ENCODE data around the gene CLTA.

Gene CLTA

DNA sequence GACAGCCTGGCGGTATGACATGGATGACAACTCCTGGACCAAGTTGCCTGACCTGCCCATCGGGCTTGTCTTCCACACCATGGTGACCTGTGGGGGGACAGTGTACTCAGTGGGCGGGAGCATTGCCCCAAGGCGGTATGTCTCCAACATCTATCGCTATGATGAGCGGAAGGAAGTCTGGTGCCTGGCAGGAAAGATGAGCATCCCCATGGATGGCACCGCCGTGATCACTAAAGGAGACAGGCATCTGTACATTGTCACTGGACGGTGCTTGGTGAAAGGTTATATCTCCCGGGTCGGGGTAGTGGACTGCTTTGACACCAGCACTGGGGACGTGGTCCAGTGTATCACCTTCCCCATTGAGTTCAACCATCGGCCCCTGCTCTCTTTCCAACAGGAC, 20.2 kb upstream of the CLTA start:
- no peaks in the 10 kb centered on the region for H3K9me2 ChIP-seq (ENCODE audit: low read depth, low read length)
- no peaks in the 10 kb centered on the region for H3F3A ChIP-seq (ENCODE audit: insufficient read depth, low read length)
- no peaks in the 10 kb centered on the region for H3K36me3 ChIP-seq (ENCODE audit: insufficient read depth, low read length)
- no peaks in the 10 kb centered on the region for H3K79me2 ChIP-seq (ENCODE audit: insufficient read depth, low read length)
- TF ChIP-seq, protein P1, sequence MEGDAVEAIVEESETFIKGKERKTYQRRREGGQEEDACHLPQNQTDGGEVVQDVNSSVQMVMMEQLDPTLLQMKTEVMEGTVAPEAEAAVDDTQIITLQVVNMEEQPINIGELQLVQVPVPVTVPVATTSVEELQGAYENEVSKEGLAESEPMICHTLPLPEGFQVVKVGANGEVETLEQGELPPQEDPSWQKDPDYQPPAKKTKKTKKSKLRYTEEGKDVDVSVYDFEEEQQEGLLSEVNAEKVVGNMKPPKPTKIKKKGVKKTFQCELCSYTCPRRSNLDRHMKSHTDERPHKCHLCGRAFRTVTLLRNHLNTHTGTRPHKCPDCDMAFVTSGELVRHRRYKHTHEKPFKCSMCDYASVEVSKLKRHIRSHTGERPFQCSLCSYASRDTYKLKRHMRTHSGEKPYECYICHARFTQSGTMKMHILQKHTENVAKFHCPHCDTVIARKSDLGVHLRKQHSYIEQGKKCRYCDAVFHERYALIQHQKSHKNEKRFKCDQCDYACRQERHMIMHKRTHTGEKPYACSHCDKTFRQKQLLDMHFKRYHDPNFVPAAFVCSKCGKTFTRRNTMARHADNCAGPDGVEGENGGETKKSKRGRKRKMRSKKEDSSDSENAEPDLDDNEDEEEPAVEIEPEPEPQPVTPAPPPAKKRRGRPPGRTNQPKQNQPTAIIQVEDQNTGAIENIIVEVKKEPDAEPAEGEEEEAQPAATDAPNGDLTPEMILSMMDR (IDR thresholded peaks at IDR 0.05; ENCODE audit: low read length) = no peak
- TF ChIP-seq EZH2 (IDR thresholded peaks at IDR 0.05; ENCODE audit: borderline replicate concordance, low read length) = no peak
- H3K9me3 ChIP-seq (ENCODE audit: low read length) = no peaks in the 10 kb centered on the region
- no peaks in the 10 kb centered on the region for H4K20me1 ChIP-seq (ENCODE audit: insufficient read depth, low read length)
- H3K27me3 ChIP-seq (ENCODE audit: insufficient read depth, low read length) = no peaks in the 10 kb centered on the region
- H3K4me3 ChIP-seq (ENCODE audit: low read depth, low read length, poor library complexity, severe bottlenecking) = no peak overlapping the region
- H3K9ac ChIP-seq (ENCODE audit: low read length) = no peak overlapping the region
- no peak overlapping the region for H3K27ac ChIP-seq (ENCODE audit: low read depth, low read length, poor library complexity, severe bottlenecking)
- H3K4me2 ChIP-seq (ENCODE audit: low read length) = no peak overlapping the region
- H2AFZ ChIP-seq (ENCODE audit: low read length) = no peak overlapping the region
- H3K4me1 ChIP-seq (ENCODE audit: insufficient read depth, low read length, severe bottlenecking) = peaks cover 9% of the 10 kb centered on the region

DNA sequence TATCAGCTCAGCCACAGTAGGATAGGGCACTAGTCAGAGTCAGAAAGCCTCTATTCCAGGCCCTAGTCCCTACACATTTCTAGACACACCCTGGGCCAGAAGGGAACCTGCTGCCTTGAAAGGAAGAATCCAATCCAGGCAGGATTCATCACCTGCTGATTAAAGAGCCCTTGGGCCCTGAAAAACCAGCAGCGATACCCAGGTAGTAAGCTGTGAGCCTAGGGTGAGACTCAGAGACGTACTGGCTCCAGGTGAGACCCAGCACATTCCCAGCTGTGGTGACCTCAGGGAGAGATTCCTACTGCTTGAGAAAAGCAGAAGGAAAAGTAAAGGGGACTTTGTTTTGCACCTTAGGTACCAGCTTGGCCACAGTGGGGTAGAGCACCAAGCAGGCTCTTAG, 16.9 kb upstream of the CLTA start:
- H4K20me1 ChIP-seq (ENCODE audit: insufficient read depth, low read length) = no peaks in the 10 kb centered on the region
- no peaks in the 10 kb centered on the region for H3K79me2 ChIP-seq (ENCODE audit: insufficient read depth, low read length)
- no peak overlapping the region for H3K27ac ChIP-seq (ENCODE audit: low read depth, low read length, poor library complexity, severe bottlenecking)
- H2AFZ ChIP-seq (ENCODE audit: low read length) = no peak overlapping the region
- H3K9ac ChIP-seq (ENCODE audit: low read length) = no peak overlapping the region
- H3K9me2 ChIP-seq (ENCODE audit: low read depth, low read length) = no peaks in the 10 kb centered on the region
- no peaks in the 10 kb centered on the region for H3K4me1 ChIP-seq (ENCODE audit: insufficient read depth, low read length, severe bottlenecking)
- H3K27me3 ChIP-seq (ENCODE audit: insufficient read depth, low read length) = no peaks in the 10 kb centered on the region
- no peaks in the 10 kb centered on the region for H3K9me3 ChIP-seq (ENCODE audit: low read length)
- no peaks in the 10 kb centered on the region for H3K36me3 ChIP-seq (ENCODE audit: insufficient read depth, low read length)
- TF ChIP-seq, protein P1 (IDR thresholded peaks at IDR 0.05; ENCODE audit: low read length) = no peak
- no peak for TF ChIP-seq EZH2 (IDR thresholded peaks at IDR 0.05; ENCODE audit: borderline replicate concordance, low read length)
- no peak overlapping the region for H3K4me3 ChIP-seq (ENCODE audit: low read depth, low read length, poor library complexity, severe bottlenecking)
- no peak overlapping the region for H3K4me2 ChIP-seq (ENCODE audit: low read length)
- no peaks in the 10 kb centered on the region for H3F3A ChIP-seq (ENCODE audit: insufficient read depth, low read length)

DNA sequence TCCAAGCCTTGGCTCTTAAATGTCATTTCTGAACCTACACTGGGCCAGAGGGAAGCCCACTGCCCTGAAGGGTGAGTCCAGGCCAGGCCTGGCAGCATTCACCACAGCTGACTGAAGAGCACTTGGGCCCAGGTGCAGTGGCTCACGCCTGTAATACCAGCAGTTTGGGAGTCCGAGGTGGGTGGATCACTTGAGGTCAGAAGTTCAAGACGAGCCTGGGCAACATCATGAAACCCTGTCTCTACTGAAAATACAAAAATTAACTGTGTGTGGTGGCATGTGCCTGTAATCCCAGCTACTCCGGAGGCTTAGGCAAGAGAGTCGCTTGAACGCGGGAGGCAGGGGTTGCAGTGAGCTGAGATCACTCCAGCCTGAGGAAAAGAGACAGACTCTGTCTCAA, 16.4 kb upstream of the CLTA start:
- Histone ChIP-seq H3K4me2 (ENCODE audit: low read length) (no peak overlapping the region), H3K4me3 (ENCODE audit: low read depth, low read length, poor library complexity, severe bottlenecking) (no peak overlapping the region), H2AFZ (ENCODE audit: low read length) (no peak overlapping the region), H3K27ac (ENCODE audit: low read depth, low read length, poor library complexity, severe bottlenecking) (no peak overlapping the region), H3K9me2 (ENCODE audit: low read depth, low read length) (no peaks in the 10 kb centered on the region), H3K9me3 (ENCODE audit: low read length) (no peaks in the 10 kb centered on the region), H3K79me2 (ENCODE audit: insufficient read depth, low read length) (no peaks in the 10 kb centered on the region), H3K27me3 (ENCODE audit: insufficient read depth, low read length) (no peaks in the 10 kb centered on the region), H3K36me3 (ENCODE audit: insufficient read depth, low read length) (no peaks in the 10 kb centered on the region), H3K4me1 (ENCODE audit: insufficient read depth, low read length, severe bottlenecking) (no peaks in the 10 kb centered on the region), H3K9ac (ENCODE audit: low read length) (no peak overlapping the region), H4K20me1 (ENCODE audit: insufficient read depth, low read length) (no peaks in the 10 kb centered on the region), H3F3A (ENCODE audit: insufficient read depth, low read length) (no peaks in the 10 kb centered on the region)
- no peak for TF ChIP-seq EZH2 (IDR thresholded peaks at IDR 0.05; ENCODE audit: borderline replicate concordance, low read length)
- TF ChIP-seq, protein P1 (IDR thresholded peaks at IDR 0.05; ENCODE audit: low read length) = no peak

All from OCI-LY1 (cell line).